Parathyroid adenoma (tissue), 2 donors: ENCODE measurements around the gene IVD.
A peak's percentile ranks its signal among the peaks of the same experiment; 100 is the strongest.

Experiments
- H2AFZ ChIP-seq: fragments of 300-600 bp; sonication (generic); one replicate; pipeline ENCODE4 v1.7.0; 2017; ENCODE audit warnings: antibody characterized with exemption, mild to moderate bottlenecking
- H3K27ac ChIP-seq: fragments of 300-600 bp; sonication (generic); one replicate; pipeline ENCODE4 v1.7.0; 2017
- H3K27me3 ChIP-seq: fragments of 300-600 bp; sonication (generic); one replicate; pipeline ENCODE4 v1.7.0; 2017; ENCODE audit warnings: low read length; ENCODE audit not compliant: control insufficient read depth, insufficient read depth
- H3K36me3 ChIP-seq: fragments of 300-600 bp; sonication (generic); one replicate; pipeline ENCODE4 v1.7.0; 2017; ENCODE audit warnings: low read length; ENCODE audit not compliant: control insufficient read depth, insufficient read depth
- H3K4me1 ChIP-seq: fragments of 300-600 bp; sonication (generic); one replicate; pipeline ENCODE4 v1.7.0; 2017; ENCODE audit warnings: control low read depth
- H3K4me2 ChIP-seq: fragments of 300-600 bp; sonication (generic); one replicate; pipeline ENCODE4 v1.7.0; 2017; ENCODE audit warnings: low read length
- H3K4me3 ChIP-seq: fragments of 300-600 bp; sonication (generic); one replicate; pipeline ENCODE4 v1.7.0; 2017; ENCODE audit warnings: low read depth, low read length
- H3K79me2 ChIP-seq: fragments of 300-600 bp; sonication (generic); one replicate; pipeline ENCODE4 v1.7.0; 2017; ENCODE audit warnings: control low read depth
- H3K9ac ChIP-seq: fragments of 300-600 bp; sonication (generic); one replicate; pipeline ENCODE4 v1.7.0; 2017; ENCODE audit warnings: mild to moderate bottlenecking
- H3K9me3 ChIP-seq: fragments of 300-600 bp; sonication (generic); one replicate; pipeline ENCODE4 v1.7.0; 2017; ENCODE audit warnings: low read length; ENCODE audit not compliant: control insufficient read depth
- TF ChIP-seq, protein P1 (sequence below): fragments of 300-600 bp; sonication (generic); IDR thresholded peaks from one replicate; pipeline ENCODE4 v1.7.0; 2017; ENCODE audit warnings: antibody characterized with exemption, mild to moderate bottlenecking
- donor health status: primary hyperparathyroidism.

IVD gene

GRCh38 chr15:40440743-40441564, 35.4 kb downstream of the IVD start, which contains the start of gene BAHD1:
TSS of gene BAHD1 (plus strand) at chr15:40440953. CDS start at chr15:40458465, 17,512 bp downstream.
- TF ChIP-seq, protein P1, sequence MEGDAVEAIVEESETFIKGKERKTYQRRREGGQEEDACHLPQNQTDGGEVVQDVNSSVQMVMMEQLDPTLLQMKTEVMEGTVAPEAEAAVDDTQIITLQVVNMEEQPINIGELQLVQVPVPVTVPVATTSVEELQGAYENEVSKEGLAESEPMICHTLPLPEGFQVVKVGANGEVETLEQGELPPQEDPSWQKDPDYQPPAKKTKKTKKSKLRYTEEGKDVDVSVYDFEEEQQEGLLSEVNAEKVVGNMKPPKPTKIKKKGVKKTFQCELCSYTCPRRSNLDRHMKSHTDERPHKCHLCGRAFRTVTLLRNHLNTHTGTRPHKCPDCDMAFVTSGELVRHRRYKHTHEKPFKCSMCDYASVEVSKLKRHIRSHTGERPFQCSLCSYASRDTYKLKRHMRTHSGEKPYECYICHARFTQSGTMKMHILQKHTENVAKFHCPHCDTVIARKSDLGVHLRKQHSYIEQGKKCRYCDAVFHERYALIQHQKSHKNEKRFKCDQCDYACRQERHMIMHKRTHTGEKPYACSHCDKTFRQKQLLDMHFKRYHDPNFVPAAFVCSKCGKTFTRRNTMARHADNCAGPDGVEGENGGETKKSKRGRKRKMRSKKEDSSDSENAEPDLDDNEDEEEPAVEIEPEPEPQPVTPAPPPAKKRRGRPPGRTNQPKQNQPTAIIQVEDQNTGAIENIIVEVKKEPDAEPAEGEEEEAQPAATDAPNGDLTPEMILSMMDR = no peak
- H3K4me1 ChIP-seq = peaks cover 9% of the 10 kb centered on the region

GRCh38 chr15:40441565-40442531, 36.3 kb downstream of the IVD start:
- peak overlapping the region; percentile 73 for H3K4me2 ChIP-seq
- H3K9ac ChIP-seq = no peak overlapping the region
- no peak overlapping the region for H3K27ac ChIP-seq
- H3K4me1 ChIP-seq = peaks cover 3% of the 10 kb centered on the region
- peak overlapping the region; percentile 62 for H3K4me3 ChIP-seq
- no peaks in the 10 kb centered on the region for H3K27me3 ChIP-seq
- H2AFZ ChIP-seq = no peak overlapping the region
- H3K36me3 ChIP-seq = no peaks in the 10 kb centered on the region
- no peaks in the 10 kb centered on the region for H3K9me3 ChIP-seq
- TF ChIP-seq, protein P1 = no peak
- peaks cover 2% of the 10 kb centered on the region for H3K79me2 ChIP-seq

More at GRCh38 chr15:40440743-40441564, 35.4 kb downstream of the IVD start, which contains the start of gene BAHD1:
- peak within 1 kb of the TSS; percentile 86 for H2AFZ ChIP-seq
- peak within 1 kb of the TSS; percentile 73 for H3K4me2 ChIP-seq
- H3K27me3 ChIP-seq = no peaks in the 10 kb centered on the region
- H3K27ac ChIP-seq = peak within 1 kb of the TSS; percentile 54
- H3K9ac ChIP-seq = no peak within 1 kb of the TSS
- H3K36me3 ChIP-seq = no peaks in the 10 kb centered on the region
- H3K9me3 ChIP-seq = no peaks in the 10 kb centered on the region
- peaks cover 2% of the 10 kb centered on the region for H3K79me2 ChIP-seq
- H3K4me3 ChIP-seq = peak within 1 kb of the TSS; percentile 71

DNA sequence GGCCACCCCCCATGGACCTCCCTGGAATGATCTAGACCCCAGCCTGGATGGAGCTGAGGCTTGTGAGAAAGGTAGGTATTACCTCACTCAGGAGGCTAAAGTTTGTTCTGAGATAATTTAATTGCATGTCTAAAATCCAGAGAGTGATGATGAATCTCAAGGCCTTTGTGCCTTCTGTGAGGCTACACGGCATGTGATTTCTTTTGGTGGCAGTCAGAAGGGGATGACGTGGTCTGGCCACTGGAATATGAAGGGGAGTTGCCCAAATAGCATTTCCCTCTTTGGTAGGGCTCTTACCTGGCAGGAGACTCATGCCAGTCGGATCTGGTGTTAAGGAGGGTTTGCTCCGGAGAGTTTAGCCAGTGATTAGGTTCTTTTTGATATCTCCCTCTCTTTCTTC, 37.7 kb downstream of the IVD start:
- Histone ChIP-seq H3K79me2 (peaks cover 6% of the 10 kb centered on the region), H3K9ac (no peak overlapping the region)
- TF ChIP-seq, protein P1 = no peak

GRCh38 chr15:40443846-40444245, 38.3 kb downstream of the IVD start:
- H3K27me3 ChIP-seq = no peaks in the 10 kb centered on the region
- H3K9me3 ChIP-seq = no peaks in the 10 kb centered on the region
- peaks cover 3% of the 10 kb centered on the region for H3K4me1 ChIP-seq
- H3K36me3 ChIP-seq = no peaks in the 10 kb centered on the region
- no peak overlapping the region for H3K27ac ChIP-seq
- H2AFZ ChIP-seq = no peak overlapping the region
- no peak overlapping the region for H3K4me2 ChIP-seq
- H3K79me2 ChIP-seq = peaks cover 6% of the 10 kb centered on the region
- TF ChIP-seq, protein P1 = no peak
- H3K4me3 ChIP-seq = no peak overlapping the region
- H3K9ac ChIP-seq = no peak overlapping the region

More for the DNA sequence above, 37.7 kb downstream of the IVD start:
- Histone ChIP-seq H3K4me1 (peaks cover 3% of the 10 kb centered on the region), H3K27ac (no peak overlapping the region), H3K9me3 (no peaks in the 10 kb centered on the region), H3K4me2 (no peak overlapping the region), H3K27me3 (no peaks in the 10 kb centered on the region), H3K4me3 (no peak overlapping the region), H3K36me3 (no peaks in the 10 kb centered on the region), H2AFZ (no peak overlapping the region)
